GM12878 (cell line): ENCODE results near the gene SMC3. TPM values are rescaled to one million over a fixed set of nuclear protein-coding genes. Genes with fewer than 3 reads are reported as not detected.

ENCODE experiments used
- ATAC-seq: fragments of 200-7000 bp; cut with Tn5 transposase; 3 replicates; pipeline ENCODE4 v1.9.1; 2020; ENCODE audit warnings: mild to moderate bottlenecking, moderate library complexity
- BruUV-seq: library from RNA; stranded (reverse); fragments of 400-500 nt; replicated peaks from 2 replicates; lab custom pipeline; 2021; lab: Mats Ljungman, UMichigan
- CTCF ChIA-PET: fragments of 300-600 bp; sonication (Branson Sonifier 250); formaldehyde crosslinking; extraction: SDS; loops from one replicate; lab custom pipeline; 2021; ENCODE audit warnings: inconsistent platforms; lab: Yijun Ruan, JAX
- POLR2A ChIA-PET: fragments of 350-600 bp; formaldehyde crosslinking; extraction: SDS; loops from one replicate; lab custom pipeline; 2021; ENCODE audit warnings: inconsistent platforms; lab: Charles Lee
- RAD21 ChIA-PET: fragments of 300-600 bp; sonication (Branson Sonifier 250); formaldehyde crosslinking; loops from one replicate; lab custom pipeline; 2023; ENCODE audit warnings: antibody characterized with exemption; ENCODE audit not compliant: unreplicated experiment; lab: Charles Lee
- SMC1A ChIA-PET: fragments of 300-600 bp; sonication (Branson Sonifier 250); formaldehyde crosslinking; loops from one replicate; lab custom pipeline; 2023; ENCODE audit not compliant: unreplicated experiment, uncharacterized antibody; lab: Charles Lee
- DNase-seq: peaks from one replicate; pipeline ENCODE4 v3.0.0-alpha.2; 2011; ENCODE audit warnings: low read depth, low spot score
- FAIRE-seq: peaks from 3 replicates; lab custom pipeline; 2011; peaks lifted over from hg19 to GRCh38; lab: Jason Lieb, UNC
- H2AFZ ChIP-seq: 2 replicates; pipeline ENCODE4 v1.6.0; 2011; ENCODE audit warnings: low read depth, low read length, control low read depth; ENCODE audit not compliant: control insufficient read depth
- H3K27ac ChIP-seq: 2 replicates; pipeline ENCODE4 v1.5.1; 2011; ENCODE audit warnings: control low read depth; ENCODE audit not compliant: control insufficient read depth, insufficient read depth
- H3K27me3 ChIP-seq, 2 experiments: replicated peaks in 1 of 2; 2 replicates each; pipeline versions ENCODE4 v1.6.0 to v1.6.1; 2011; ENCODE audit warnings: low read length in 1 of 2; ENCODE audit not compliant: control insufficient read depth in 2 of 2, insufficient read depth in 2 of 2
- H3K36me3 ChIP-seq, 2 experiments: 2 replicates each; pipeline ENCODE4 v1.5.1; 2011; ENCODE audit warnings: low read length in 1 of 2; ENCODE audit not compliant: control insufficient read depth in 2 of 2, insufficient read depth in 2 of 2
- H3K4me1 ChIP-seq: 2 replicates; pipeline ENCODE4 v1.6.1; 2011; ENCODE audit warnings: mild to moderate bottlenecking, low read length, moderate library complexity, mixed read lengths; ENCODE audit not compliant: control insufficient read depth, insufficient read depth
- H3K4me2 ChIP-seq: 2 replicates; pipeline ENCODE4 v1.6.0; 2011; ENCODE audit warnings: control low read depth; ENCODE audit not compliant: control insufficient read depth, insufficient read depth
- H3K4me3 ChIP-seq: fragments of 200-600 bp; sonication (generic); 2 replicates; pipeline ENCODE4 v1.5.1; 2016
- H3K79me2 ChIP-seq: 2 replicates; pipeline ENCODE4 v1.6.0; 2011; ENCODE audit warnings: low read length; ENCODE audit not compliant: control insufficient read depth, insufficient read depth
- H3K9ac ChIP-seq: 2 replicates; pipeline ENCODE4 v1.8.0; 2011; ENCODE audit warnings: low read length, control low read depth, mixed read lengths; ENCODE audit not compliant: control insufficient read depth, insufficient read depth
- H3K9me3 ChIP-seq: replicated peaks from 3 replicates; pipeline ENCODE4 v1.5.1; 2011; ENCODE audit warnings: mild to moderate bottlenecking, low read length; ENCODE audit not compliant: control insufficient read depth, insufficient read depth
- H4K20me1 ChIP-seq: 2 replicates; pipeline ENCODE4 v1.6.0; 2011; ENCODE audit not compliant: control insufficient read depth, insufficient read depth
- CBX3 ChIP-seq: fragments of 200-600 bp; sonication (generic); IDR thresholded peaks from 2 replicates; pipeline ENCODE4 v1.6.1; 2016; ENCODE audit warnings: low read depth, borderline replicate concordance
- CBX5 ChIP-seq: sonication (generic); IDR thresholded peaks from 2 replicates; pipeline ENCODE4 v1.6.1; 2016; ENCODE audit warnings: low read depth, moderate library complexity, mild to moderate bottlenecking, inconsistent platforms
- CHD1 ChIP-seq: IDR thresholded peaks from 2 replicates; pipeline ENCODE4 v1.6.1; 2012; ENCODE audit warnings: low read depth, low read length, improper control_type of control experiment
- CREB1 ChIP-seq: IDR thresholded peaks from 2 replicates; pipeline ENCODE4 v1.6.1; 2012; ENCODE audit warnings: low read depth, mild to moderate bottlenecking, inconsistent platforms
- E2F4 ChIP-seq: IDR thresholded peaks from 2 replicates; pipeline ENCODE4 v1.6.1; 2012; ENCODE audit warnings: low read depth, low read length, improper control_type of control experiment
- EED ChIP-seq: sonication (generic); IDR thresholded peaks from 2 replicates; pipeline ENCODE4 v1.6.1; 2016; ENCODE audit warnings: antibody characterized with exemption, low read depth
- EGR1 ChIP-seq, 2 experiments: IDR thresholded peaks; 1 replicate in 1 of 2; 2 replicates in 1 of 2; pipeline ENCODE4 v1.6.1; 2011 to 2012; ENCODE audit warnings: low read depth in 2 of 2, low read length in 2 of 2, borderline replicate concordance in 1 of 2, mild to moderate bottlenecking in 1 of 2, moderate library complexity in 1 of 2
- FOXK2 ChIP-seq: fragments of 450-650 bp; IDR thresholded peaks from 2 replicates; pipeline ENCODE4 v1.6.1; 2017; ENCODE audit warnings: mild to moderate bottlenecking, moderate library complexity
- HCFC1 ChIP-seq: fragments of 150-350 bp; IDR thresholded peaks from 2 replicates; pipeline ENCODE4 v1.6.1; 2014; ENCODE audit warnings: low read length
- HDAC6 ChIP-seq: fragments of 200-600 bp; sonication (generic); IDR thresholded peaks from one replicate; pipeline ENCODE4 v1.8.0; 2017; ENCODE audit warnings: antibody characterized with exemption; ENCODE audit not compliant: unreplicated experiment
- NFXL1 ChIP-seq: fragments of 450-650 bp; IDR thresholded peaks from 2 replicates; pipeline ENCODE4 v1.6.1; 2017; ENCODE audit warnings: antibody characterized with exemption, mild to moderate bottlenecking, borderline replicate concordance
- PAX8 ChIP-seq: fragments of 450-650 bp; IDR thresholded peaks from 2 replicates; pipeline ENCODE4 v1.6.1; 2017; ENCODE audit warnings: mild to moderate bottlenecking, moderate library complexity
- POLR2AphosphoS2 ChIP-seq: IDR thresholded peaks from 2 replicates; pipeline ENCODE4 v1.6.1; 2011; ENCODE audit warnings: low read depth, mild to moderate bottlenecking, low read length, improper control_type of control experiment, moderate library complexity
- POU2F2 ChIP-seq: IDR thresholded peaks from 3 replicates; pipeline ENCODE4 v1.6.1; 2011; ENCODE audit warnings: low read depth, mild to moderate bottlenecking, low read length, borderline replicate concordance
- RUNX3 ChIP-seq: IDR thresholded peaks from 2 replicates; pipeline ENCODE4 v1.6.1; 2012; ENCODE audit warnings: low read length, inconsistent platforms
- SIN3A ChIP-seq: IDR thresholded peaks from 2 replicates; pipeline ENCODE4 v1.6.1; 2012; ENCODE audit warnings: low read depth, low read length, improper control_type of control experiment
- TBL1XR1 ChIP-seq: IDR thresholded peaks from 2 replicates; pipeline ENCODE4 v1.6.1; 2012; ENCODE audit warnings: low read depth, low read length, improper control_type of control experiment
- TCF7 ChIP-seq: IDR thresholded peaks from 2 replicates; pipeline ENCODE4 v1.6.1; 2014; ENCODE audit warnings: antibody characterized with exemption, borderline replicate concordance
- ZBTB33 ChIP-seq: fragments of 450-650 bp; IDR thresholded peaks from 2 replicates; pipeline ENCODE4 v1.6.1; 2017; ENCODE audit warnings: mild to moderate bottlenecking
- ZNF592 ChIP-seq: fragments of 450-650 bp; IDR thresholded peaks from 2 replicates; pipeline ENCODE4 v1.6.1; 2017; ENCODE audit warnings: mild to moderate bottlenecking, moderate library complexity
- WGBS: methylation state at CpG from one replicate; pipeline ENCODE4 v1.1.6; 2016; ENCODE audit warnings: low lambda C conversion rate; ENCODE audit not compliant: insufficient replicate concordance, insufficient coverage; ENCODE audit errors: missing lambda C conversion rate; 5-methylcytosine and 5-hydroxymethylcytosine counted together
- in situ Hi-C: fragments of 300-500 bp; cut with MboI; formaldehyde crosslinking; loops from 9 replicates; pipeline ENCODE4 v1.14.3; 2018; ENCODE audit warnings: mixed read lengths
- intact Hi-C: fragments of 100-400 bp; cut with micrococcal nuclease; formaldehyde crosslinking; loops from one replicate; pipeline ENCODE4 v1.14.2; 2022; ENCODE audit not compliant: unreplicated experiment
- polyA plus RNA-seq, 11 experiments: library from polyadenylated mRNA; depleted of rRNA in 4 of 11; unstranded in 6 of 11; stranded (reverse) in 5 of 11; fragments of >200 nt; fragmentation: Nextera tagmentation in 4 of 11; fragmentation: Illumina TruSeq in 1 of 11; extraction: Ambion mirVana in 4 of 11; extraction: Trizol in 1 of 11; gene quantifications; 1 replicate in 1 of 11; 2 replicates in 10 of 11; pipeline versions ENCODE4 v1.2.1 to v1.2.3, GENCODE V29; 2011 to 2016; ENCODE audit warnings: inconsistent platforms in 2 of 11, missing spikeins in 2 of 11, low read depth in 1 of 11
- total RNA-seq, 4 experiments: library from RNA; depleted of rRNA in 3 of 4; stranded (reverse); fragments of >200 nt in 3 of 4; fragmentation: Illumina TruSeq in 1 of 4; extraction: Trizol in 1 of 4; gene quantifications; 2 replicates each; pipeline versions ENCODE4 v1.2.1 to v1.2.3, GENCODE V29; 2013 to 2021

Gene SMC3
- total and polyA plus RNA-seq, 10 of the 15 experiments (the other 5 are each of a cell fraction or from before 2014, with no cell fraction given), result 30.4 to 123 (median 48.3) TPM

GRCh38 chr10:110629680-110630191 is 62.2 kb downstream of the SMC3 start:
- CTCF ChIA-PET, result interaction anchor here (0.5 to 0.6 kb wide), 3 partner anchors 23 to 726 kb away, joined by 3 read pairs; no protein-coding TSS in a partner anchor
- no peak for FAIRE-seq
- in situ Hi-C loops, result no loop called here

More at GRCh38 chr10:110629680-110630191, 62.2 kb downstream of the SMC3 start:
- ChIA-PET POLR2A (no interaction called here), SMC1A (interaction anchor here (1.0 to 2.1 kb wide), 4 partner anchors 9 to 32 kb away, joined by 3 to 4 read pairs (median 4); no protein-coding TSS in a partner anchor), RAD21 (no interaction called here)
- no peak overlapping the region for H3K4me2 ChIP-seq
- no peaks in the 10 kb centered on the region for H3K9me3 ChIP-seq
- intact Hi-C loops, result no loop called here
- DNase-seq, result no peak
- 64% methylated on average over 3 of the region's 3 CpGs for WGBS
- no peak overlapping the region for H3K9ac ChIP-seq
- H3K27me3 ChIP-seq, result no peaks in the 10 kb centered on the region
- no peaks in the 10 kb centered on the region for H3K4me1 ChIP-seq
- no peak for ATAC-seq
- no peaks in the 10 kb centered on the region for H4K20me1 ChIP-seq
- no peak overlapping the region for H3K4me3 ChIP-seq
- H3K79me2 ChIP-seq, result no peaks in the 10 kb centered on the region
- H2AFZ ChIP-seq, result no peak overlapping the region
- TF ChIP-seq CBX5 (no peak), E2F4 (no peak), RUNX3 (no peak), ZNF592 (no peak), CREB1 (no peak), NFXL1 (no peak), TCF7 (no peak), ZBTB33 (no peak), POU2F2 (no peak), PAX8 (no peak), EED (no peak), CBX3 (no peak), TBL1XR1 (no peak), FOXK2 (no peak), HCFC1 (no peak), SIN3A (no peak), EGR1 (IDR thresholded peaks at IDR 0.05; ENCODE audit: borderline replicate concordance in 1 of 2, low read depth in 2 of 2, low read length in 2 of 2) (no peak), CHD1 (no peak), HDAC6 (no peak), POLR2AphosphoS2 (no peak)
- TF ChIP-seq, all 136 proteins: peak for 0
- H3K36me3 ChIP-seq, result no peaks in the 10 kb centered on the region
- no TSS peak for BruUV-seq
- H3K27ac ChIP-seq, result no peak overlapping the region
